AG04450 (cell line): ENCODE results near the gene TJP2. TPM values are rescaled to one million over a fixed set of nuclear protein-coding genes. Genes with fewer than 3 reads are reported as not detected.

Experiments
- CTCF ChIA-PET: fragments of 300-600, 350-600 bp; formaldehyde crosslinking; extraction: SDS; loops from one replicate; lab custom pipeline; 2022; ENCODE audit warnings: antibody characterized with exemption, inconsistent platforms; lab: Charles Lee
- POLR2A ChIA-PET: fragments of 350-600 bp; formaldehyde crosslinking; extraction: SDS; loops from one replicate; lab custom pipeline; 2021; ENCODE audit warnings: antibody characterized with exemption, inconsistent platforms; lab: Yijun Ruan, JAX
- DNase-seq: peaks from one replicate; pipeline ENCODE4 v3.0.0-alpha.2; 2011; ENCODE audit warnings: low read depth, low spot score
- H3K27ac ChIP-seq: one replicate; pipeline ENCODE4 v1.5.1; 2012; ENCODE audit warnings: low read depth, low read length, control low read depth
- H3K27me3 ChIP-seq: one replicate; pipeline ENCODE4 v1.6.0; 2012; ENCODE audit warnings: low read length; ENCODE audit not compliant: control insufficient read depth, insufficient read depth
- H3K4me3 ChIP-seq: 2 replicates; pipeline ENCODE4 v1.5.1; 2011; ENCODE audit warnings: mild to moderate bottlenecking, low read depth, low read length, control low read depth
- H3K9me3 ChIP-seq: 2 replicates; pipeline ENCODE4 v1.5.1; 2012; ENCODE audit warnings: low read length; ENCODE audit not compliant: control insufficient read depth, insufficient read depth
- polyA plus RNA-seq: library from polyadenylated mRNA; depleted of rRNA; stranded (reverse); fragments of >200 nt; gene quantifications from 2 replicates; pipeline ENCODE4 v1.2.3, GENCODE V29; 2011
- TF ChIP-seq, protein P1 (sequence below): IDR thresholded peaks from 2 replicates; pipeline ENCODE4 v1.5.1; 2011; ENCODE audit warnings: low read depth, low read length, control low read depth, inconsistent platforms

TJP2 gene
- polyA plus RNA-seq, 1 experiment, result 50.0 TPM

GRCh38 chr9:69174616-69175463, 763 bp downstream of the TJP2 start:
- Histone ChIP-seq H3K9me3 (no peaks in the 10 kb centered on the region), H3K27me3 (no peaks in the 10 kb centered on the region), H3K27ac (peak overlapping the region; percentile 89), H3K4me3 (peak overlapping the region; percentile 87)
- peak; percentile 93 for DNase-seq
- ChIA-PET POLR2A (interaction anchor here (0.8 to 1.5 kb wide), 7 partner anchors 12 to 129 kb away, joined by 3 to 6 read pairs (median 4); no protein-coding TSS in a partner anchor), CTCF (interaction anchor here (0.6 to 0.9 kb wide), 3 partner anchors 19 to 139 kb away, joined by 3 read pairs; partner anchors contain the start of gene FXN)
- TF ChIP-seq, protein P1, sequence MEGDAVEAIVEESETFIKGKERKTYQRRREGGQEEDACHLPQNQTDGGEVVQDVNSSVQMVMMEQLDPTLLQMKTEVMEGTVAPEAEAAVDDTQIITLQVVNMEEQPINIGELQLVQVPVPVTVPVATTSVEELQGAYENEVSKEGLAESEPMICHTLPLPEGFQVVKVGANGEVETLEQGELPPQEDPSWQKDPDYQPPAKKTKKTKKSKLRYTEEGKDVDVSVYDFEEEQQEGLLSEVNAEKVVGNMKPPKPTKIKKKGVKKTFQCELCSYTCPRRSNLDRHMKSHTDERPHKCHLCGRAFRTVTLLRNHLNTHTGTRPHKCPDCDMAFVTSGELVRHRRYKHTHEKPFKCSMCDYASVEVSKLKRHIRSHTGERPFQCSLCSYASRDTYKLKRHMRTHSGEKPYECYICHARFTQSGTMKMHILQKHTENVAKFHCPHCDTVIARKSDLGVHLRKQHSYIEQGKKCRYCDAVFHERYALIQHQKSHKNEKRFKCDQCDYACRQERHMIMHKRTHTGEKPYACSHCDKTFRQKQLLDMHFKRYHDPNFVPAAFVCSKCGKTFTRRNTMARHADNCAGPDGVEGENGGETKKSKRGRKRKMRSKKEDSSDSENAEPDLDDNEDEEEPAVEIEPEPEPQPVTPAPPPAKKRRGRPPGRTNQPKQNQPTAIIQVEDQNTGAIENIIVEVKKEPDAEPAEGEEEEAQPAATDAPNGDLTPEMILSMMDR, result no peak

GRCh38 chr9:69175486-69175885, 1.4 kb downstream of the TJP2 start:
- peak overlapping the region; percentile 87 for H3K4me3 ChIP-seq
- no peaks in the 10 kb centered on the region for H3K27me3 ChIP-seq
- H3K9me3 ChIP-seq, result no peaks in the 10 kb centered on the region
- peak overlapping the region; percentile 89 for H3K27ac ChIP-seq
- POLR2A ChIA-PET, result interaction anchor here (1.0 to 1.5 kb wide), 4 partner anchors 12 to 90 kb away, joined by 3 to 6 read pairs (median 4); no protein-coding TSS in a partner anchor
- TF ChIP-seq, protein P1, result no peak
- CTCF ChIA-PET, result interaction anchor here (0.6 kb wide), 1 partner anchor 140 kb away, joined by 3 read pairs; the partner anchor contains the start of gene FXN
- no peak for DNase-seq

DNA sequence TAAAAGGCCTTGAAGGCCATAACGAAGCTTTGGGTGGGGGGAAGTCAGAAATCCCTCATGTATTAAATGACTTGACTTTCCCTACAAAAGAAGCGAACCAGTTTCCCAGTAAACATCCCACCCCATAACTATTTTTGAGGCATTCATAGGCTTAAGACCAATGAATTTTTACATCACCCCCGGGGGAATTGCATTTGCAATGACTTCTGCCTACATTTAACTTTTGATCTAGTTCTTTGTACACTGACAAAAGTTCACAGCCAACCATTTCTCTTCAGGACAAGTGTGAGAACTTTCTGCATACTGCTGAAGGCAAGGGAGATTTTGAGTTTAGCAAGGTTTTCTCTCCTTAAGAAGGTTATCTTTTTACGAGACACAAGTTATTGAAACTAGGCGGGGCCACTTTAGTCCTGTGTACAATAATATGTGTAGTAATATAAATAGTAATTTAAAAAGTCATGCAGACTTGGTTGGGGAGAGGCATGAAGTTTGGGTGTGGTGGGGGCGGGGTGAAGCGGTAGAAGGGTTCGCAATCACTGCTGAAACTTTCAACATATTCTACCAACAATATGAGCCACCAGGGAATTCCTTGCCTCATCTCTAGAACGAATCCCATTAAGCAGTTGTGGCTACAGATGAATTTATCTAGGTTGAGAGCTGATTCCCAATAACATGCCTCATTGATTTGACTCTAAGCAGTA, 2.5 kb downstream of the TJP2 start:
- ChIA-PET POLR2A (no interaction called here), CTCF (interaction anchor here (1.1 to 2.8 kb wide), 3 partner anchors 16 to 47 kb away, joined by 3 to 30 read pairs (median 6); no protein-coding TSS in a partner anchor)
- Histone ChIP-seq H3K27me3 (no peaks in the 10 kb centered on the region), H3K27ac (no peak overlapping the region), H3K4me3 (no peak overlapping the region), H3K9me3 (no peaks in the 10 kb centered on the region)
- TF ChIP-seq, protein P1, result no peak
- no peak for DNase-seq

DNA sequence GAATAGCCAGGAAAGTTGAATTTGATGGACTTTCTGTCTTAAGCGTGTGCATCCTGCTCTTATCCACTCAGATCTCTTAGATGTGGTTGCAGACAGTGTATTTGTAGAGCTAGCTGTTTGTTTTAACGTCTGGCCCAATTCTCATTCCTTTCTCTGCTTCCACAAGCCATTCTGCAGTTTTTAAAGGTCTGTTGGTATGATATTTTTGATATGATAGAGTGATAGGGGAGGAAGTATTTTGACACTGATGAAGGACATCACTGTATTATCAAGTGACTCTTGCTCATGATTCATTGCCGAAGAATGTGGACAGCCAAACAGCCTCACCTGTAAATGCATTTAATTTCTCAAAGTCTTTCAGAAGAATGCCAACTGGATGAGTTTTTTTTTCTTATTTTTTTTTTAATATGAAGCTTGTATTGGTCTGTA, 4.5 kb downstream of the TJP2 start:
- DNase-seq, result no peak
- POLR2A ChIA-PET, result interaction anchor here (1.3 kb wide), 1 partner anchor 21 kb away, joined by 4 read pairs; no protein-coding TSS in a partner anchor
- Histone ChIP-seq H3K27ac (no peak overlapping the region), H3K9me3 (no peaks in the 10 kb centered on the region), H3K27me3 (no peaks in the 10 kb centered on the region), H3K4me3 (no peak overlapping the region)
- CTCF ChIA-PET, result interaction anchor here (0.6 to 2.8 kb wide), 5 partner anchors 14 to 125 kb away, joined by 3 to 30 read pairs (median 4); no protein-coding TSS in a partner anchor
- TF ChIP-seq, protein P1, result no peak
